Neural cell (in vitro differentiated cells): ENCODE measurements around the gene CRHR1. TPM values are rescaled to one million over a fixed set of nuclear protein-coding genes. Genes with fewer than 3 reads are reported as not detected.

ENCODE experiments used
- H2AFZ ChIP-seq: fragments of 200-600, 300-800 bp; sonication (generic), shearing (Covaris generic); 2 replicates; pipeline ENCODE4 v1.6.0; 2014; ENCODE audit warnings: low read depth, mild to moderate bottlenecking, antibody characterized with exemption, low read length, moderate library complexity
- H3F3A ChIP-seq: fragments of 200-600 bp; shearing (Covaris generic); 2 replicates; pipeline ENCODE4 v1.6.1; 2016; ENCODE audit warnings: mild to moderate bottlenecking, moderate library complexity, mixed read lengths, antibody characterized with exemption, low read length; ENCODE audit not compliant: insufficient read depth, poor library complexity, severe bottlenecking
- H3K27ac ChIP-seq: fragments of 200-600, 300-800 bp; sonication (generic), shearing (Covaris generic); 2 replicates; pipeline ENCODE4 v1.5.1; 2014; ENCODE audit warnings: mild to moderate bottlenecking, low read length, moderate library complexity
- H3K27me3 ChIP-seq: fragments of 300-800, 200-600 bp; sonication (generic), shearing (Covaris generic); 2 replicates; pipeline ENCODE4 v1.6.0; 2014; ENCODE audit warnings: mild to moderate bottlenecking, low read depth, low read length, moderate library complexity; ENCODE audit not compliant: insufficient read depth
- H3K36me3 ChIP-seq: fragments of 300-800, 200-600 bp; sonication (generic), shearing (Covaris generic); 2 replicates; pipeline ENCODE4 v1.5.1; 2014; ENCODE audit warnings: mild to moderate bottlenecking, antibody characterized with exemption, low read length, moderate library complexity; ENCODE audit not compliant: insufficient read depth
- H3K4me2 ChIP-seq: fragments of 300-800, 200-600 bp; sonication (generic), shearing (Covaris generic); 2 replicates; pipeline ENCODE4 v1.6.0; 2014; ENCODE audit warnings: mild to moderate bottlenecking, low read length
- H3K4me3 ChIP-seq: fragments of 300-800, 200-600 bp; sonication (generic), shearing (Covaris generic); 2 replicates; pipeline ENCODE4 v1.5.1; 2014; ENCODE audit warnings: mild to moderate bottlenecking, low read length, moderate library complexity
- H3K79me2 ChIP-seq: fragments of 200-600 bp; shearing (Covaris generic); replicated peaks from 2 replicates; pipeline ENCODE4 v1.6.0; 2014; ENCODE audit warnings: mild to moderate bottlenecking, low read length, moderate library complexity; ENCODE audit not compliant: insufficient read depth
- H3K9ac ChIP-seq: fragments of 300-800, 200-600 bp; sonication (generic), shearing (Covaris generic); 2 replicates; pipeline ENCODE4 v1.6.1; 2016; ENCODE audit warnings: mild to moderate bottlenecking, low read length, mixed read lengths
- H3K9me2 ChIP-seq: fragments of 200-600 bp; shearing (Covaris generic); 2 replicates; pipeline ENCODE4 v1.6.1; 2016; ENCODE audit warnings: mild to moderate bottlenecking, low read length, mixed read lengths; ENCODE audit not compliant: insufficient read depth
- H3K9me3 ChIP-seq: fragments of 200-600, 300-800 bp; sonication (generic), shearing (Covaris generic); 2 replicates; pipeline ENCODE4 v1.6.1; 2016; ENCODE audit warnings: mild to moderate bottlenecking, mixed run types, low read length, moderate library complexity, mixed read lengths
- H4K20me1 ChIP-seq: fragments of 200-600 bp; shearing (Covaris generic); 2 replicates; pipeline ENCODE4 v1.6.1; 2016; ENCODE audit warnings: mild to moderate bottlenecking, mixed run types; ENCODE audit not compliant: insufficient read depth
- CTCF ChIP-seq: fragments of 450-650 bp; IDR thresholded peaks from 2 replicates; pipeline ENCODE4 v1.5.1; 2014; ENCODE audit warnings: antibody characterized with exemption, mild to moderate bottlenecking, moderate library complexity; ENCODE audit not compliant: poor library complexity, severe bottlenecking
- EP300 ChIP-seq: fragments of 450-650 bp; conservative IDR thresholded peaks from 2 replicates; pipeline ENCODE4 v1.6.1; 2014; ENCODE audit warnings: antibody characterized with exemption, mild to moderate bottlenecking, moderate library complexity; ENCODE audit not compliant: poor library complexity, severe bottlenecking
- EZH2 ChIP-seq: fragments of 200-600, 300-800 bp; shearing (Covaris generic), sonication (generic); IDR thresholded peaks from 2 replicates; pipeline ENCODE4 v1.6.1; 2014; ENCODE audit warnings: antibody characterized with exemption, low read length, borderline replicate concordance, mild to moderate bottlenecking; ENCODE audit not compliant: insufficient read depth, poor library complexity, severe bottlenecking
- MXI1 ChIP-seq: fragments of 450-650 bp; conservative IDR thresholded peaks from 2 replicates; pipeline ENCODE4 v1.6.1; 2014; ENCODE audit warnings: antibody characterized with exemption, mild to moderate bottlenecking; ENCODE audit not compliant: poor library complexity, severe bottlenecking
- POLR2AphosphoS5 ChIP-seq: IDR thresholded peaks from 2 replicates; pipeline ENCODE4 v1.6.1; 2012
- RAD21 ChIP-seq: fragments of 450-650 bp; conservative IDR thresholded peaks from 2 replicates; pipeline ENCODE4 v1.6.1; 2014; ENCODE audit warnings: antibody characterized with exemption, mild to moderate bottlenecking, moderate library complexity
- SMC3 ChIP-seq: fragments of 450-650 bp; conservative IDR thresholded peaks from 2 replicates; pipeline ENCODE4 v1.6.1; 2014; ENCODE audit warnings: antibody characterized with exemption, mild to moderate bottlenecking, moderate library complexity; ENCODE audit not compliant: poor library complexity
- TAF1 ChIP-seq: IDR thresholded peaks from 2 replicates; pipeline ENCODE4 v1.6.1; 2012; ENCODE audit warnings: low read depth
- polyA plus RNA-seq: library from polyadenylated mRNA; depleted of rRNA; stranded (reverse); fragments of >200 nt; gene quantifications from 2 replicates; pipeline ENCODE4 v1.2.3, GENCODE V29; 2014
- TF ChIP-seq, protein P1 (sequence below): IDR thresholded peaks from 2 replicates; pipeline ENCODE4 v1.6.1; 2012; ENCODE audit warnings: borderline replicate concordance

CRHR1 gene
- polyA plus RNA-seq, 1 donor from 2014 or later = 4.5 TPM

DNA sequence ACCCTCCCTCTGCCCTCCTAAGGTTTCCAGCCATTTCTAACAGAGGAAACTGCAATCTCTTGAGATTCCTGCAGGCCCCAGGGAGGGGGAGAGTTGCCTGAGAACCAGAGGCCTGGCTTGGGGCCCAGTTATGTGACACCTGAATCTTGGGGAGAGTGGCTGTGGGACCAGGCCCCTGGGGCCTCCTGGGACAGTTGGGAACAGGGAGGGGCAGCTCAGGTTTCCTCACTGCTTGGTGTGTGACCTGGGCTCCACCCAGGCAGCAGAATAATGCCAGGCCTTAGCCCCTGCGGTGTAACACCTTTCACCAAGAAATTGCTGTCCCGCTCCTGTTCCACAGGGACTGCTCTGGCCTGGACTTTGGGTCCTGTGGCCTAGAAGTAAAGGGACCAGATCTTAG lies 44.3 kb upstream of the CRHR1 start:
- no peaks in the 10 kb centered on the region for H3K36me3 ChIP-seq
- no peak overlapping the region for H3K27ac ChIP-seq
- H2AFZ ChIP-seq = no peak overlapping the region
- H3K9me2 ChIP-seq = no peaks in the 10 kb centered on the region
- no peak overlapping the region for H3K4me3 ChIP-seq
- H3K79me2 ChIP-seq = no peaks in the 10 kb centered on the region
- no peak overlapping the region for H3K4me2 ChIP-seq
- no peaks in the 10 kb centered on the region for H4K20me1 ChIP-seq
- H3K9me3 ChIP-seq = no peaks in the 10 kb centered on the region
- H3F3A ChIP-seq = no peaks in the 10 kb centered on the region
- no peak overlapping the region for H3K9ac ChIP-seq
- no peaks in the 10 kb centered on the region for H3K27me3 ChIP-seq
- TF ChIP-seq TAF1 (no peak), CTCF (no peak), MXI1 (no peak), EZH2 (no peak), RAD21 (no peak), EP300 (no peak), SMC3 (no peak), POLR2AphosphoS5 (no peak)
- TF ChIP-seq, protein P1, sequence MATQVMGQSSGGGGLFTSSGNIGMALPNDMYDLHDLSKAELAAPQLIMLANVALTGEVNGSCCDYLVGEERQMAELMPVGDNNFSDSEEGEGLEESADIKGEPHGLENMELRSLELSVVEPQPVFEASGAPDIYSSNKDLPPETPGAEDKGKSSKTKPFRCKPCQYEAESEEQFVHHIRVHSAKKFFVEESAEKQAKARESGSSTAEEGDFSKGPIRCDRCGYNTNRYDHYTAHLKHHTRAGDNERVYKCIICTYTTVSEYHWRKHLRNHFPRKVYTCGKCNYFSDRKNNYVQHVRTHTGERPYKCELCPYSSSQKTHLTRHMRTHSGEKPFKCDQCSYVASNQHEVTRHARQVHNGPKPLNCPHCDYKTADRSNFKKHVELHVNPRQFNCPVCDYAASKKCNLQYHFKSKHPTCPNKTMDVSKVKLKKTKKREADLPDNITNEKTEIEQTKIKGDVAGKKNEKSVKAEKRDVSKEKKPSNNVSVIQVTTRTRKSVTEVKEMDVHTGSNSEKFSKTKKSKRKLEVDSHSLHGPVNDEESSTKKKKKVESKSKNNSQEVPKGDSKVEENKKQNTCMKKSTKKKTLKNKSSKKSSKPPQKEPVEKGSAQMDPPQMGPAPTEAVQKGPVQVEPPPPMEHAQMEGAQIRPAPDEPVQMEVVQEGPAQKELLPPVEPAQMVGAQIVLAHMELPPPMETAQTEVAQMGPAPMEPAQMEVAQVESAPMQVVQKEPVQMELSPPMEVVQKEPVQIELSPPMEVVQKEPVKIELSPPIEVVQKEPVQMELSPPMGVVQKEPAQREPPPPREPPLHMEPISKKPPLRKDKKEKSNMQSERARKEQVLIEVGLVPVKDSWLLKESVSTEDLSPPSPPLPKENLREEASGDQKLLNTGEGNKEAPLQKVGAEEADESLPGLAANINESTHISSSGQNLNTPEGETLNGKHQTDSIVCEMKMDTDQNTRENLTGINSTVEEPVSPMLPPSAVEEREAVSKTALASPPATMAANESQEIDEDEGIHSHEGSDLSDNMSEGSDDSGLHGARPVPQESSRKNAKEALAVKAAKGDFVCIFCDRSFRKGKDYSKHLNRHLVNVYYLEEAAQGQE = no peak

DNA sequence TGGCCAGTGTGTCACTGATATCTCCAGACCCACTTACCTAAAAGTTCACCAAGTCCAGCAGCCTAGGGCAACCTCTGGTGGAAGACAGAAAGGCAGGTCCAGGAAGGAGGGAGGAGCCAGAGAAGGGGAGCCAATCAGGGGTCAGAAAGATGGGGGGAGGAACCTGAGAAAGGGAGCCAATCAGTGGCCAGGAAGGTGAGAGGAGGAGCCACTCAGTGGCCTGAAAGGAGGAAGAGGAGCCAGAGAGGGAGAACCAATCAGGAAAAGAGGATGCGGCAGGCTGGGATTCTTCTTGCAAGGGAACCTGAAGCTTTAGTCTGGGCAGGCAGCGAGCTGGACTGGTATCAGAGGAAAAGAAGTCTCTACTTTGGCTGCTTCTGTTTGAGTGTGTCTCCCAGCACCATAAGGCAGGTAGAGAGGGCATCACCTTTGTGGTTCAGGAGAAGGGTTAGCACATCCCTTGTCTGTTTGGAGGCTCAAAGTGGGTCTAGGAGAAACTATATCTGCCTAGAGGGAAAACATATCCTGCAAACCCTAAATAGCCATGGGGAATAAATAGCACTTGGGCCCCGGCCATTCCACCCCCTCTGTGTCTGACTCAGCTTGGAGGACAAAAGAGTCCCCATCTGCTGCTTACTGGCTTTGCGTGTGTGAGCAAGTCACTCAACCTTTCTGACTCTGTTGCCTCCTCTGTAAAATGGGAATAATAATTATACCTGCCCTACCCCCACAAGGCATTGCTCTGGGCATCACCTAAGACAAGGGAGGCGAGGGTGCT lies 43.4 kb upstream of the CRHR1 start:
- Histone ChIP-seq H2AFZ (peak overlapping the region; percentile 47), H4K20me1 (no peaks in the 10 kb centered on the region), H3K9ac (peak overlapping the region; percentile 48), H3K9me3 (no peaks in the 10 kb centered on the region), H3F3A (no peaks in the 10 kb centered on the region), H3K27me3 (no peaks in the 10 kb centered on the region), H3K9me2 (no peaks in the 10 kb centered on the region), H3K4me2 (peak overlapping the region; percentile 36), H3K4me3 (peak overlapping the region; percentile 62), H3K27ac (peak overlapping the region; percentile 52), H3K36me3 (no peaks in the 10 kb centered on the region), H3K79me2 (no peaks in the 10 kb centered on the region)
- TF ChIP-seq CTCF (peak; percentile 34), RAD21 (peak; percentile 10), TAF1 (peak; percentile 45), EZH2 (no peak), SMC3 (no peak), EP300 (no peak), MXI1 (peak; percentile 27), POLR2AphosphoS5 (peak; percentile 55)
- TF ChIP-seq, protein P1 = no peak
